Mesothelial cell of epicardium (in vitro differentiated cells): ENCODE data around the gene HDAC11. TPM values are rescaled to one million over a fixed set of nuclear protein-coding genes. Genes with fewer than 3 reads are reported as not detected.

Experiments used
- DNase-seq, 2 experiments: peaks; one replicate each; pipeline ENCODE4 v3.0.0; 2021; ENCODE audit warnings: low spot score in 2 of 2; ENCODE audit not compliant: unreplicated experiment in 2 of 2
- H3K27ac Mint-ChIP-seq: 2 replicates; pipeline ENCODE4 v1.8.0; 2021; ENCODE audit warnings: mixed read lengths
- H3K27me3 Mint-ChIP-seq: 2 replicates; pipeline ENCODE4 v1.8.0; 2021; ENCODE audit warnings: low read depth, mixed read lengths
- H3K36me3 Mint-ChIP-seq: 2 replicates; pipeline ENCODE4 v1.8.0; 2021; ENCODE audit warnings: mixed read lengths
- H3K4me1 Mint-ChIP-seq: 2 replicates; pipeline ENCODE4 v1.8.0; 2021; ENCODE audit warnings: mixed read lengths
- H3K4me3 Mint-ChIP-seq: 2 replicates; pipeline ENCODE4 v1.8.0; 2021; ENCODE audit warnings: mild to moderate bottlenecking, moderate library complexity, mixed read lengths
- H3K9me3 Mint-ChIP-seq: 2 replicates; pipeline ENCODE4 v1.8.0; 2021; ENCODE audit warnings: mixed read lengths
- total RNA-seq: library from RNA; stranded (reverse); gene quantifications from 3 replicates; pipeline ENCODE4 v1.2.1, GENCODE V29; 2021
- TF ChIP-seq, protein P1 (sequence below): fragments of 200-600 bp; sonication (generic); IDR thresholded peaks from one replicate; pipeline ENCODE4 v1.5.0; 2021; ENCODE audit warnings: antibody characterized with exemption; ENCODE audit not compliant: unreplicated experiment

The HDAC11 gene
- total RNA-seq, 1 donor from 2014 or later: 16.4 TPM

DNA sequence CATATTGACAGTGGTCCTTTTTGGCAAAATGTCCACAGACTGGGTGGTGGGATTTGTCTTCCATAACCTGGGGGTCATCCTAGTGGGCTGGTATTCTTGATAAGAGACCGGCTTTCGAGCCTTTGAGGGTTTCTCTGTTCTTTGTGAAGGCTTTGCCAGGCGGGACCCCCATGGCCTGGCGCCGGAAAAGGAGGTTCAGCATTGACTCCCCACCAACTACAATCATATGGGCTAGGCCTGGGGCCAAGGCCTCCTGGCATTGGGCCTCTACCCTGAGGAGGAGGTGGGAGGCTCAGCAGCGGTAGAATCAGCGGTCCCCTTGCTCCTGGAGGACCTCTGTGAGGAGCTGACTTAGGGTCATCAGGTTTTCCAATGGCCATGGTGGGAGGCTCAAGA, 19.8 kb upstream of the HDAC11 start:
- Mint-ChIP-seq H3K4me3 (no peak overlapping the region), H3K4me1 (peaks cover 6% of the 10 kb centered on the region), H3K9me3 (no peaks in the 10 kb centered on the region), H3K36me3 (no peaks in the 10 kb centered on the region), H3K27ac (no peak overlapping the region), H3K27me3 (peaks cover 4% of the 10 kb centered on the region)
- TF ChIP-seq, protein P1, sequence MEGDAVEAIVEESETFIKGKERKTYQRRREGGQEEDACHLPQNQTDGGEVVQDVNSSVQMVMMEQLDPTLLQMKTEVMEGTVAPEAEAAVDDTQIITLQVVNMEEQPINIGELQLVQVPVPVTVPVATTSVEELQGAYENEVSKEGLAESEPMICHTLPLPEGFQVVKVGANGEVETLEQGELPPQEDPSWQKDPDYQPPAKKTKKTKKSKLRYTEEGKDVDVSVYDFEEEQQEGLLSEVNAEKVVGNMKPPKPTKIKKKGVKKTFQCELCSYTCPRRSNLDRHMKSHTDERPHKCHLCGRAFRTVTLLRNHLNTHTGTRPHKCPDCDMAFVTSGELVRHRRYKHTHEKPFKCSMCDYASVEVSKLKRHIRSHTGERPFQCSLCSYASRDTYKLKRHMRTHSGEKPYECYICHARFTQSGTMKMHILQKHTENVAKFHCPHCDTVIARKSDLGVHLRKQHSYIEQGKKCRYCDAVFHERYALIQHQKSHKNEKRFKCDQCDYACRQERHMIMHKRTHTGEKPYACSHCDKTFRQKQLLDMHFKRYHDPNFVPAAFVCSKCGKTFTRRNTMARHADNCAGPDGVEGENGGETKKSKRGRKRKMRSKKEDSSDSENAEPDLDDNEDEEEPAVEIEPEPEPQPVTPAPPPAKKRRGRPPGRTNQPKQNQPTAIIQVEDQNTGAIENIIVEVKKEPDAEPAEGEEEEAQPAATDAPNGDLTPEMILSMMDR: no peak
- no peak for DNase-seq

DNA sequence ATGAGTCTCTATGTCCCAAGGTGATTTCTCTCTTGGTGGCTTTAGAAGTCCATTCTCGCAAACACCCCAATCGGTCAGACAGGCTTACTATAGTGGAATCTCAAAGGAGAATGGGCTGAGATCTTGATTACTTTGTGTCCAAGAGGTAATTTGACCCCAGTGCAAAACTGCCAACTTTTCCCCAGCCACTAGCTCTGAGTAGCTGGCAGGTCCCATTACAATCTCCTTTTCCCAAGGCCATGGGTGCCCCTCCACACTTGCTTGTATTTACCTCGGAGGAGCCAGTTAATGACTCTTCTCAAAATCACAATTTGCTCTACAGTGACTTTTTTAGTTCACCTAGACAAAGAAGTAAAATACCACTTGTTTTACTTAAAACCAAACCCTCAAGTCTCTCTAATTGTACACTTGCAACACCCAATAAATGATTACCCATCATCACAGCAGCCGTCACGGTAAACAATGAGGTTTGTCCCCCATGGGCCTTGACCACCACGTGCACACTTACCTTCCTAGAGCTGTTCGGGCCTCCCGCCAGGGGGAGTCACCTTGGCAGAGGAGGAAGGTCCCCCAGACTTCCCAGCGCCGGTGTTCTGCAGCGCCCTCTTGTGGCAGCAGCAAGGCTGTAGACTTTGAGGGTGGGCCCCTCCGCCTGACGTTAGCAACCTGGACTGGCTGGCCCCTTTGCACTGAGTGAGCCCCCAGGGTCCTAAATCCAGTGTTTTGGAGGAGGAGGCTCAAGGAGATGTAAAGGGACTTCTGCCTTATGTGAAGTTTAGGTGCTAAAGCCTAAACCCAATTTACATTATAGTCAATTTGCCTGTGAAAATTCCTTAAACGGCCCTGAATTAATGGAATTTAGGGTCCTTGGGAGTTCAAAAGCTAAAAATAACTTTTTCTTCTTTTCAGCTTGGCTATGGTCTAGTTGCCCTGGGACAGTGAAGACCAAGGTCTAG, 18.7 kb upstream of the HDAC11 start:
- Mint-ChIP-seq H3K27ac (no peak overlapping the region), H3K36me3 (no peaks in the 10 kb centered on the region), H3K4me1 (no peaks in the 10 kb centered on the region), H3K27me3 (peaks cover 4% of the 10 kb centered on the region), H3K9me3 (no peaks in the 10 kb centered on the region), H3K4me3 (no peak overlapping the region)
- peak in 1 of 2 experiments; percentile 70 for DNase-seq
- TF ChIP-seq, protein P1: peak; percentile 65

DNA sequence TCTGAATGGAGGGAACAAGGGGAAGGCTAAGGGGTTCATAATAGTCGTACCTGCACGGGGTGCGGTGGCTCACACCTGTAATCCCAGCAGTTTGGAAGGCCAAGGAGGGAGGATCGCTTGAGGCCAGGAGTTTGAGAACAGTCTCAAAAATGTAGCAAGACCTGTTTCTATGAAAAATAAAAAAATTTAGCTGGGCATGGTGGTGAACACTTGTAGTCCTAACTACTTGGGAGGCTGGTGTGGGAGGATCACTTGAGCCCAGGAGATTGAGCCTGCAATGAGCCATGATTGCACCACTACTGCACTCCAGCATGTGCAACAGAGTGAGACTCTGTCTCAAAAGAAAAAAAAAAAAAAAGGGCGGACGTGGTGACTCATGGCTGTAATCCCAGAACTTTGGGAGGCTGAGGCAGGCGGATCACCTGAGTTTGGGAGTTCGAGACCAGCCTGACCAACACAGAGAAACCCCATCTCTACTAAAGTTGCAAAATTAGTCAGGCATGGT, 17.9 kb upstream of the HDAC11 start:
- H3K4me1 Mint-ChIP-seq: no peaks in the 10 kb centered on the region
- no peak overlapping the region for H3K27ac Mint-ChIP-seq
- no peaks in the 10 kb centered on the region for H3K9me3 Mint-ChIP-seq
- no peaks in the 10 kb centered on the region for H3K36me3 Mint-ChIP-seq
- TF ChIP-seq, protein P1: no peak
- DNase-seq: no peak
- no peak overlapping the region for H3K4me3 Mint-ChIP-seq
- H3K27me3 Mint-ChIP-seq: peaks cover 4% of the 10 kb centered on the region

DNA sequence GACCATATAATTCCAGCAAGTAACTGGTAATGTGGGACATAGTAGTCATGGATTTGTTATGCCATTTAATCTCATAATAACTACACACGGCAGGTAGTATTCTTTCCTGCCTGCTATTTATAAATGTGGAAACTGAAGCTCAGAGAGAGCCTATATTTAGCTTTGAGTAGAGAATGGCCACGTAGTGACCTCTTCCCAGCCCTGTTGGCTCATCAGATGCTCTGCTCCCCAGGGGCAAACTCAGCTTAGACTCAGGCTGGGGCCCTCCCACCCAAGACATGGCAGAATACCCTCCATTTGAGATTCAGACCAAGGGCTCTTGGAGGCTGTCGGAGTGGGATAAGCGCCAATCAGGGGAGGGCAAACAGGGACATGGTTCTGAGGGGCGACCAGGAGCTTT, 17.3 kb upstream of the HDAC11 start:
- TF ChIP-seq, protein P1: no peak
- peaks cover 4% of the 10 kb centered on the region for H3K27me3 Mint-ChIP-seq
- no peak overlapping the region for H3K27ac Mint-ChIP-seq
- no peak for DNase-seq
- H3K4me1 Mint-ChIP-seq: no peaks in the 10 kb centered on the region
- H3K9me3 Mint-ChIP-seq: no peaks in the 10 kb centered on the region
- H3K4me3 Mint-ChIP-seq: no peak overlapping the region
- H3K36me3 Mint-ChIP-seq: no peaks in the 10 kb centered on the region

DNA sequence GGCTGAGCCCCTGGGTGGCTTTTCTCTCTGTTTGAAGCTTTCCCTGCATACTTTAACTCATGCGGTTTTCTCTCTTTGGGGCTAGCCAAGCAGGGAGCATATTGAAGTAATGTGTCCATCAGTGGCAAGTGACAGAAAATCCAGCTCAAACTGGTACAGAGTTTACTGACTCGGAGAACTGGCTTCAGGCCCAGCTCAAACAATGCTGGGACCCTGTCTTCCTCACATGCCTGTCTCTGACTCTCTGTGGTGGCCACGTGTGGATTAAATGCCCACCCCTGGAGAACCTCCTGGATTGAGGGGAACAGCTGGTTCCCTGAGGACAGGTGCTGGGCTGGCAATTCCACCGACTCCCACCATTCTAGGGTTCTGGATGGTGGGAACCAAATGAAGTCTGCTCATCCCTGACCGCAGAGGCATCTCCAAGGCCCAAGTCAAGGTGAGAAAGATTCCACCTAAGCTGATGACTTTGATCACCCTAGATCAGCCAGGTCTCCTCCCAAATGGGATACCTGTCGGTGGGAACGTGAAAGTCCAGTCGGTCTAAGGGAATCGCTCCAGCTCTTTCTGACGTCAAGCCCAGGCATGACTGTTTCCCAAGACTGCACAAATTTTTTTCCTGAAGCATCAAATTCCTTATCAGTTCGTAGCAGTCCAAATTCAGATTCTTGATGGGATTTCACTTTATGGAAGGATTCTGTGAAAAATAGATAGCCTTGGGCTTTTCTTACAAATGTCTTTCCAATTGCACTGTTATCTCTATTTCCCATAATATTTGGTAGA, 16.3 kb upstream of the HDAC11 start:
- no peak for DNase-seq
- H3K36me3 Mint-ChIP-seq: no peaks in the 10 kb centered on the region
- no peak overlapping the region for H3K27ac Mint-ChIP-seq
- no peak overlapping the region for H3K4me3 Mint-ChIP-seq
- H3K27me3 Mint-ChIP-seq: peaks cover 4% of the 10 kb centered on the region
- TF ChIP-seq, protein P1: no peak
- no peaks in the 10 kb centered on the region for H3K9me3 Mint-ChIP-seq
- H3K4me1 Mint-ChIP-seq: no peaks in the 10 kb centered on the region
